DMS 273 treated with DMSO at 0.1 percent for 48 hours (cell line): ENCODE results near the gene MYO16.

Source experiments
- DNase-seq: peaks from one replicate; lab custom pipeline; 2025; lab: John Stamatoyannopoulos, UW

Gene MYO16

GRCh38 chr13:108797354-108797753, 167.9 kb downstream of the MYO16 start:
- no peak for DNase-seq

- DNase-seq, result no peak
Observed at GRCh38 chr13:108807841-108808240, 178.4 kb downstream of the MYO16 start.

- DNase-seq, result no peak
Observed at GRCh38 chr13:108812165-108812564, 182.8 kb downstream of the MYO16 start.

GRCh38 chr13:108812661-108813060, 183.2 kb downstream of the MYO16 start:
- no peak for DNase-seq

GRCh38 chr13:108813587-108814170, 184.3 kb downstream of the MYO16 start:
- DNase-seq, result no peak

GRCh38 chr13:108816375-108816774, 187.0 kb downstream of the MYO16 start:
- DNase-seq, result no peak

- no peak for DNase-seq
Observed at GRCh38 chr13:108827646-108828045, 198.2 kb downstream of the MYO16 start.

- no peak for DNase-seq
Observed at GRCh38 chr13:108828086-108828815, 198.8 kb downstream of the MYO16 start.

GRCh38 chr13:108830916-108831315, 201.5 kb downstream of the MYO16 start:
- DNase-seq, result no peak

GRCh38 chr13:108833531-108833930, 204.1 kb downstream of the MYO16 start:
- DNase-seq, result no peak

GRCh38 chr13:108834193-108834592, 204.8 kb downstream of the MYO16 start:
- DNase-seq, result no peak

- no peak for DNase-seq
Observed at GRCh38 chr13:108835083-108835482, 205.7 kb downstream of the MYO16 start.

- DNase-seq, result no peak
Observed at GRCh38 chr13:108850691-108851090, 221.3 kb downstream of the MYO16 start.

GRCh38 chr13:108851660-108852059, 222.2 kb downstream of the MYO16 start:
- DNase-seq, result no peak

GRCh38 chr13:108853031-108853430, 223.6 kb downstream of the MYO16 start:
- DNase-seq, result no peak

GRCh38 chr13:108855737-108856387, 226.5 kb downstream of the MYO16 start:
- no peak for DNase-seq

GRCh38 chr13:108858676-108859075, 229.3 kb downstream of the MYO16 start:
- DNase-seq, result no peak

GRCh38 chr13:108859197-108860012, 230.0 kb downstream of the MYO16 start:
- no peak for DNase-seq

- no peak for DNase-seq
Observed at GRCh38 chr13:108860418-108860817, 231.0 kb downstream of the MYO16 start.

GRCh38 chr13:108877300-108877699, 247.9 kb downstream of the MYO16 start:
- no peak for DNase-seq

GRCh38 chr13:108878732-108879131, 249.3 kb downstream of the MYO16 start:
- no peak for DNase-seq

- DNase-seq, result no peak
Observed at GRCh38 chr13:108889324-108889984, 260.0 kb downstream of the MYO16 start.
